GM12878 (cell line): Measurements from ENCODE around the gene JPH4. TPM values are rescaled to one million over a fixed set of nuclear protein-coding genes. Genes with fewer than 3 reads are reported as not detected.

ENCODE experiments used
- ATAC-seq: fragments of 200-7000 bp; cut with Tn5 transposase; 3 replicates; pipeline ENCODE4 v1.9.1; 2020; ENCODE audit warnings: mild to moderate bottlenecking, moderate library complexity
- BruUV-seq: library from RNA; stranded (reverse); fragments of 400-500 nt; replicated peaks from 2 replicates; lab custom pipeline; 2021; lab: Mats Ljungman, UMichigan
- CTCF ChIA-PET: fragments of 300-600 bp; sonication (Branson Sonifier 250); formaldehyde crosslinking; extraction: SDS; loops from one replicate; lab custom pipeline; 2021; ENCODE audit warnings: inconsistent platforms; lab: Yijun Ruan, JAX
- POLR2A ChIA-PET: fragments of 350-600 bp; formaldehyde crosslinking; extraction: SDS; loops from one replicate; lab custom pipeline; 2021; ENCODE audit warnings: inconsistent platforms; lab: Charles Lee
- RAD21 ChIA-PET: fragments of 300-600 bp; sonication (Branson Sonifier 250); formaldehyde crosslinking; loops from one replicate; lab custom pipeline; 2023; ENCODE audit warnings: antibody characterized with exemption; ENCODE audit not compliant: unreplicated experiment; lab: Charles Lee
- SMC1A ChIA-PET: fragments of 300-600 bp; sonication (Branson Sonifier 250); formaldehyde crosslinking; loops from one replicate; lab custom pipeline; 2023; ENCODE audit not compliant: unreplicated experiment, uncharacterized antibody; lab: Charles Lee
- DNase-seq: peaks from one replicate; pipeline ENCODE4 v3.0.0-alpha.2; 2011; ENCODE audit warnings: low read depth, low spot score
- FAIRE-seq: peaks from 3 replicates; lab custom pipeline; 2011; peaks lifted over from hg19 to GRCh38; lab: Jason Lieb, UNC
- H2AFZ ChIP-seq: 2 replicates; pipeline ENCODE4 v1.6.0; 2011; ENCODE audit warnings: low read depth, low read length, control low read depth; ENCODE audit not compliant: control insufficient read depth
- H3K27ac ChIP-seq: 2 replicates; pipeline ENCODE4 v1.5.1; 2011; ENCODE audit warnings: control low read depth; ENCODE audit not compliant: control insufficient read depth, insufficient read depth
- H3K27me3 ChIP-seq, 2 experiments: replicated peaks in 1 of 2; 2 replicates each; pipeline versions ENCODE4 v1.6.0 to v1.6.1; 2011; ENCODE audit warnings: low read length in 1 of 2; ENCODE audit not compliant: control insufficient read depth in 2 of 2, insufficient read depth in 2 of 2
- H3K36me3 ChIP-seq, 2 experiments: 2 replicates each; pipeline ENCODE4 v1.5.1; 2011; ENCODE audit warnings: low read length in 1 of 2; ENCODE audit not compliant: control insufficient read depth in 2 of 2, insufficient read depth in 2 of 2
- H3K4me1 ChIP-seq: 2 replicates; pipeline ENCODE4 v1.6.1; 2011; ENCODE audit warnings: mild to moderate bottlenecking, low read length, moderate library complexity, mixed read lengths; ENCODE audit not compliant: control insufficient read depth, insufficient read depth
- H3K4me2 ChIP-seq: 2 replicates; pipeline ENCODE4 v1.6.0; 2011; ENCODE audit warnings: control low read depth; ENCODE audit not compliant: control insufficient read depth, insufficient read depth
- H3K4me3 ChIP-seq: fragments of 200-600 bp; sonication (generic); 2 replicates; pipeline ENCODE4 v1.5.1; 2016
- H3K79me2 ChIP-seq: 2 replicates; pipeline ENCODE4 v1.6.0; 2011; ENCODE audit warnings: low read length; ENCODE audit not compliant: control insufficient read depth, insufficient read depth
- H3K9ac ChIP-seq: 2 replicates; pipeline ENCODE4 v1.8.0; 2011; ENCODE audit warnings: low read length, control low read depth, mixed read lengths; ENCODE audit not compliant: control insufficient read depth, insufficient read depth
- H3K9me3 ChIP-seq: replicated peaks from 3 replicates; pipeline ENCODE4 v1.5.1; 2011; ENCODE audit warnings: mild to moderate bottlenecking, low read length; ENCODE audit not compliant: control insufficient read depth, insufficient read depth
- H4K20me1 ChIP-seq: 2 replicates; pipeline ENCODE4 v1.6.0; 2011; ENCODE audit not compliant: control insufficient read depth, insufficient read depth
- POLR2A ChIP-seq: IDR thresholded peaks from 2 replicates; pipeline ENCODE4 v1.6.1; 2011; ENCODE audit warnings: low read depth, mild to moderate bottlenecking, low read length
- POLR2AphosphoS5 ChIP-seq: IDR thresholded peaks from 2 replicates; pipeline ENCODE4 v1.6.1; 2011; ENCODE audit warnings: mild to moderate bottlenecking, low read length, inconsistent platforms
- SUPT20H ChIP-seq: IDR thresholded peaks from 2 replicates; pipeline ENCODE4 v1.6.1; 2011; ENCODE audit warnings: low read depth, mild to moderate bottlenecking, low read length, moderate library complexity, borderline replicate concordance; ENCODE audit not compliant: control insufficient read depth
- WGBS: methylation state at CpG from one replicate; pipeline ENCODE4 v1.1.6; 2016; ENCODE audit warnings: low lambda C conversion rate; ENCODE audit not compliant: insufficient replicate concordance, insufficient coverage; ENCODE audit errors: missing lambda C conversion rate; 5-methylcytosine and 5-hydroxymethylcytosine counted together
- in situ Hi-C: fragments of 300-500 bp; cut with MboI; formaldehyde crosslinking; loops from 9 replicates; pipeline ENCODE4 v1.14.3; 2018; ENCODE audit warnings: mixed read lengths
- intact Hi-C: fragments of 100-400 bp; cut with micrococcal nuclease; formaldehyde crosslinking; loops from one replicate; pipeline ENCODE4 v1.14.2; 2022; ENCODE audit not compliant: unreplicated experiment
- polyA plus RNA-seq, 11 experiments: library from polyadenylated mRNA; depleted of rRNA in 4 of 11; unstranded in 6 of 11; stranded (reverse) in 5 of 11; fragments of >200 nt; fragmentation: Nextera tagmentation in 4 of 11; fragmentation: Illumina TruSeq in 1 of 11; extraction: Ambion mirVana in 4 of 11; extraction: Trizol in 1 of 11; gene quantifications; 1 replicate in 1 of 11; 2 replicates in 10 of 11; pipeline versions ENCODE4 v1.2.1 to v1.2.3, GENCODE V29; 2011 to 2016; ENCODE audit warnings: inconsistent platforms in 2 of 11, missing spikeins in 2 of 11, low read depth in 1 of 11
- total RNA-seq, 4 experiments: library from RNA; depleted of rRNA in 3 of 4; stranded (reverse); fragments of >200 nt in 3 of 4; fragmentation: Illumina TruSeq in 1 of 4; extraction: Trizol in 1 of 4; gene quantifications; 2 replicates each; pipeline versions ENCODE4 v1.2.1 to v1.2.3, GENCODE V29; 2013 to 2021
- TF ChIP-seq, protein P1 (sequence below), 3 experiments: IDR thresholded peaks in 2 of 3; conservative IDR thresholded peaks in 1 of 3; 2 replicates each; pipeline ENCODE4 v1.5.1; 2011; ENCODE audit warnings: low read depth in 3 of 3, low read length in 3 of 3, mild to moderate bottlenecking in 3 of 3, control low read depth in 2 of 3, moderate library complexity in 2 of 3, inconsistent platforms in 1 of 3, mixed read lengths in 1 of 3; ENCODE audit not compliant: control insufficient read depth in 2 of 3, insufficient read depth in 1 of 3; ENCODE audit errors: extremely low read depth in 1 of 3

The JPH4 gene
- total and polyA plus RNA-seq, 10 of the 15 experiments (the other 5 are each of a cell fraction or from before 2014, with no cell fraction given) = 0.48 to 10.3 (median 3.8) TPM

DNA sequence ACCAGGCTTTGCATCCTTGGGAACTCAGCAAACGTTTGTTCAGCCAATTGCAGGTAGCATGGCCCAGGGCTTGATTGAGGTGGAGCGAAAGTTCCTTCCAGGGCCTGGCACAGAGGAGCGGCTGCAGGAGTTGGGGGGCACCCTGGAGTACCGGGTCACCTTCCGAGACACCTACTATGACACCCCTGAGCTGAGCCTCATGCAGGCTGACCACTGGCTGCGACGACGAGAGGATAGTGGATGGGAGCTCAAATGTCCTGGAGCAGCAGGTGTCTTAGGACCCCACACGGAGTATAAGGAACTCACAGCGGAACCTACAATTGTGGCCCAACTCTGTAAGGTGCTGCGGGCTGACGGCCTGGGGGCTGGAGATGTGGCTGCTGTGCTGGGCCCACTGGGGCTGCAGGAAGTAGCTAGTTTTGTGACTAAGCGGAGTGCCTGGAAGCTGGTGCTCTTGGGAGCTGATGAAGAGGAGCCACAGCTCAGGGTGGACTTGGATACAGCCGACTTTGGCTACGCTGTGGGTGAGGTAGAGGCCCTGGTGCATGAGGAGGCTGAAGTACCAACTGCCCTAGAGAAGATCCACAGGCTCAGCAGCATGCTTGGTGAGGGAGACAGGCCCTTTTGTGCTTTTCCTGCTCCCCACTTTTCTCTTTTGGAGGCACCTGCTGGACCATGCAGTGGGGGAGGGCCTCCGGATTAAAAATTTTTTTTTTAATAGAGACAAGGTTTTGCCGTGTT is 21.7 kb downstream of the JPH4 start:
- Histone ChIP-seq H3K9ac (peak overlapping the region; percentile 79), H3K4me2 (peak overlapping the region; percentile 85), H3K27ac (peak overlapping the region; percentile 76), H3K4me3 (peak overlapping the region; percentile 82), H2AFZ (peak overlapping the region; percentile 96), H3K79me2 (peaks cover 26% of the 10 kb centered on the region), H3K4me1 (peaks cover 3% of the 10 kb centered on the region), H3K36me3 (peaks cover 7 to 20% of the 10 kb centered on the region in 2 experiments; a peak in 3 of 4 replicates), H3K9me3 (no peaks in the 10 kb centered on the region), H4K20me1 (no peaks in the 10 kb centered on the region), H3K27me3 (no peaks in the 10 kb centered on the region)
- ChIA-PET POLR2A (interaction anchor here (0.8 to 1.3 kb wide), 4 partner anchors 10 to 235 kb away, joined by 3 to 8 read pairs (median 4); partner anchors contain the start of gene AP1G2), CTCF (interaction anchor here (0.6 to 13.1 kb wide), 7 partner anchors 11 to 230 kb away, joined by 3 to 436 read pairs (median 33); partner anchors contain the start of genes AP1G2 and NGDN), RAD21 (interaction anchor here (1.3 to 1.8 kb wide), 4 partner anchors 10 to 81 kb away, joined by 3 to 10 read pairs (median 6); partner anchors contain the start of gene AP1G2), SMC1A (interaction anchor here (0.6 to 9.7 kb wide), 5 partner anchors 11 to 245 kb away, joined by 3 to 124 read pairs (median 4); partner anchors contain the start of gene AP1G2)
- ATAC-seq (peak; percentile 18), DNase-seq (no peak), FAIRE-seq (no peak)
- BruUV-seq = no TSS peak
- 62% methylated on average over 17 of the region's 17 CpGs for WGBS
- TF ChIP-seq POLR2A = 0 out of 2 replicates have a peak, but pooled peaks have one; percentile 21
- TF ChIP-seq POLR2AphosphoS5 = peak; percentile 40; the same call in 1 of the 2 replicates
- TF ChIP-seq, protein P1, sequence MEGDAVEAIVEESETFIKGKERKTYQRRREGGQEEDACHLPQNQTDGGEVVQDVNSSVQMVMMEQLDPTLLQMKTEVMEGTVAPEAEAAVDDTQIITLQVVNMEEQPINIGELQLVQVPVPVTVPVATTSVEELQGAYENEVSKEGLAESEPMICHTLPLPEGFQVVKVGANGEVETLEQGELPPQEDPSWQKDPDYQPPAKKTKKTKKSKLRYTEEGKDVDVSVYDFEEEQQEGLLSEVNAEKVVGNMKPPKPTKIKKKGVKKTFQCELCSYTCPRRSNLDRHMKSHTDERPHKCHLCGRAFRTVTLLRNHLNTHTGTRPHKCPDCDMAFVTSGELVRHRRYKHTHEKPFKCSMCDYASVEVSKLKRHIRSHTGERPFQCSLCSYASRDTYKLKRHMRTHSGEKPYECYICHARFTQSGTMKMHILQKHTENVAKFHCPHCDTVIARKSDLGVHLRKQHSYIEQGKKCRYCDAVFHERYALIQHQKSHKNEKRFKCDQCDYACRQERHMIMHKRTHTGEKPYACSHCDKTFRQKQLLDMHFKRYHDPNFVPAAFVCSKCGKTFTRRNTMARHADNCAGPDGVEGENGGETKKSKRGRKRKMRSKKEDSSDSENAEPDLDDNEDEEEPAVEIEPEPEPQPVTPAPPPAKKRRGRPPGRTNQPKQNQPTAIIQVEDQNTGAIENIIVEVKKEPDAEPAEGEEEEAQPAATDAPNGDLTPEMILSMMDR (IDR thresholded peaks at IDR 0.05 in 2 of 3, conservative IDR thresholded peaks at IDR 0.05 in 1 of 3; ENCODE audit: control insufficient read depth in 2 of 3, extremely low read depth in 1 of 3, insufficient read depth in 1 of 3, low read depth in 3 of 3, low read length in 3 of 3) = no peak
- no peak for TF ChIP-seq SUPT20H
- intact Hi-C loops (loop anchor here (5.0 kb wide), 1 partner anchor 235 kb away; the partner anchor contains the start of gene PABPN1), in situ Hi-C loops (loop anchor here (5.0 kb wide), 2 partner anchors 80 to 235 kb away; partner anchors contain the start of gene PABPN1)
